OCI-LY1 (cell line): ENCODE data around the gene HEPACAM.

Source experiments
- H2AFZ ChIP-seq: fragments of 200-600 bp; sonication (generic), shearing (Covaris generic); 2 replicates; pipeline ENCODE4 v1.6.0; 2014; ENCODE audit warnings: antibody characterized with exemption, mild to moderate bottlenecking, low read length
- H3F3A ChIP-seq: fragments of 200-600 bp; sonication (generic), shearing (Covaris generic); 2 replicates; pipeline ENCODE4 v1.6.0; 2014; ENCODE audit warnings: mild to moderate bottlenecking, antibody characterized with exemption, low read length, moderate library complexity; ENCODE audit not compliant: insufficient read depth
- H3K27ac ChIP-seq: fragments of 200-600 bp; sonication (generic); 2 replicates; pipeline ENCODE4 v1.5.1; 2014; ENCODE audit warnings: low read length, mixed run types, mild to moderate bottlenecking, low read depth; ENCODE audit not compliant: poor library complexity, severe bottlenecking
- H3K27me3 ChIP-seq: fragments of 200-600 bp; sonication (generic); 2 replicates; pipeline ENCODE4 v1.6.0; 2014; ENCODE audit warnings: antibody characterized with exemption, mild to moderate bottlenecking, low read length, moderate library complexity; ENCODE audit not compliant: insufficient read depth
- H3K36me3 ChIP-seq: fragments of 200-600 bp; sonication (generic); 2 replicates; pipeline ENCODE4 v1.6.1; 2014; ENCODE audit warnings: mild to moderate bottlenecking, antibody characterized with exemption, low read length, moderate library complexity, mixed read lengths; ENCODE audit not compliant: insufficient read depth
- H3K4me1 ChIP-seq: fragments of 200-600 bp; sonication (generic); 2 replicates; pipeline ENCODE4 v1.5.1; 2014; ENCODE audit warnings: mild to moderate bottlenecking, low read length, moderate library complexity; ENCODE audit not compliant: insufficient read depth, severe bottlenecking
- H3K4me2 ChIP-seq: fragments of 200-600 bp; sonication (generic), shearing (Covaris generic); 2 replicates; pipeline ENCODE4 v1.6.1; 2014; ENCODE audit warnings: low read length
- H3K4me3 ChIP-seq: fragments of 200-600 bp; sonication (generic); 2 replicates; pipeline ENCODE4 v1.5.1; 2014; ENCODE audit warnings: low read length, low read depth, mild to moderate bottlenecking, mixed read lengths; ENCODE audit not compliant: poor library complexity, severe bottlenecking
- H3K79me2 ChIP-seq: fragments of 200-600 bp; shearing (Covaris generic); 2 replicates; pipeline ENCODE4 v1.6.1; 2016; ENCODE audit warnings: mixed run types, low read length, mixed read lengths; ENCODE audit not compliant: insufficient read depth
- H3K9ac ChIP-seq: fragments of 200-600 bp; sonication (generic), shearing (Covaris generic); 2 replicates; pipeline ENCODE4 v1.6.1; 2014; ENCODE audit warnings: mild to moderate bottlenecking, low read length, mixed read lengths
- H3K9me2 ChIP-seq: fragments of 200-600 bp; sonication (generic), shearing (Covaris generic); 2 replicates; pipeline ENCODE4 v1.6.1; 2014; ENCODE audit warnings: low read depth, mild to moderate bottlenecking, low read length, mixed read lengths
- H3K9me3 ChIP-seq: fragments of 200-600 bp; shearing (Covaris generic); 2 replicates; pipeline ENCODE4 v1.6.1; 2014; ENCODE audit warnings: low read length, mixed read lengths
- H4K20me1 ChIP-seq: fragments of 200-600 bp; sonication (generic), shearing (Covaris generic); 2 replicates; pipeline ENCODE4 v1.6.0; 2016; ENCODE audit warnings: mild to moderate bottlenecking, low read length; ENCODE audit not compliant: insufficient read depth
- CTCF ChIP-seq: fragments of 200-600 bp; sonication (generic), shearing (Covaris generic); IDR thresholded peaks from 2 replicates; pipeline ENCODE4 v1.5.1; 2017; ENCODE audit warnings: mild to moderate bottlenecking, antibody characterized with exemption, low read length, moderate library complexity, mixed read lengths
- EZH2 ChIP-seq: fragments of 200-600 bp; sonication (generic), shearing (Covaris generic); IDR thresholded peaks from 2 replicates; pipeline ENCODE4 v1.8.0; 2017; ENCODE audit warnings: borderline replicate concordance, mixed run types, mild to moderate bottlenecking, antibody characterized with exemption, low read length, moderate library complexity, mixed read lengths

HEPACAM gene

GRCh38 chr11:124887667-124888013, 48.2 kb downstream of the HEPACAM start:
- Histone ChIP-seq H3K4me3 (no peak overlapping the region), H3K4me2 (no peak overlapping the region), H3K36me3 (no peaks in the 10 kb centered on the region), H3K27ac (no peak overlapping the region), H3K9me3 (no peaks in the 10 kb centered on the region), H3K4me1 (no peaks in the 10 kb centered on the region), H3K9ac (no peak overlapping the region), H3K9me2 (no peaks in the 10 kb centered on the region), H3K27me3 (0 out of 2 replicates have a peak, but pooled peaks cover 2% of the 10 kb centered on the region), H3K79me2 (no peaks in the 10 kb centered on the region), H4K20me1 (no peaks in the 10 kb centered on the region), H2AFZ (no peak overlapping the region), H3F3A (no peaks in the 10 kb centered on the region)
- TF ChIP-seq EZH2 (no peak), CTCF (no peak)

GRCh38 chr11:124886978-124887666, 48.7 kb downstream of the HEPACAM start:
- Histone ChIP-seq H3K4me2 (no peak overlapping the region), H3K9me2 (no peaks in the 10 kb centered on the region), H3K9me3 (no peaks in the 10 kb centered on the region), H3K27ac (no peak overlapping the region), H3K4me3 (no peak overlapping the region), H3K4me1 (no peaks in the 10 kb centered on the region), H2AFZ (no peak overlapping the region), H3K27me3 (0 out of 2 replicates have a peak, but pooled peaks cover under 1% of the 10 kb centered on the region), H3K9ac (no peak overlapping the region), H3K36me3 (no peaks in the 10 kb centered on the region), H3F3A (no peaks in the 10 kb centered on the region), H4K20me1 (no peaks in the 10 kb centered on the region), H3K79me2 (no peaks in the 10 kb centered on the region)
- TF ChIP-seq EZH2 = no peak
- TF ChIP-seq CTCF = no peak

GRCh38 chr11:124886476-124886875, 49.4 kb downstream of the HEPACAM start:
- no peaks in the 10 kb centered on the region for H4K20me1 ChIP-seq
- no peaks in the 10 kb centered on the region for H3K36me3 ChIP-seq
- no peaks in the 10 kb centered on the region for H3K4me1 ChIP-seq
- H3K27ac ChIP-seq = no peak overlapping the region
- no peak overlapping the region for H3K9ac ChIP-seq
- no peaks in the 10 kb centered on the region for H3K9me3 ChIP-seq
- H3K9me2 ChIP-seq = no peaks in the 10 kb centered on the region
- H3K79me2 ChIP-seq = no peaks in the 10 kb centered on the region
- no peaks in the 10 kb centered on the region for H3F3A ChIP-seq
- no peak overlapping the region for H3K4me2 ChIP-seq
- no peaks in the 10 kb centered on the region for H3K27me3 ChIP-seq
- TF ChIP-seq CTCF (no peak), EZH2 (no peak)
- H3K4me3 ChIP-seq = no peak overlapping the region
- H2AFZ ChIP-seq = no peak overlapping the region
